Tibial nerve (tissue), 4 donors: ENCODE results near the gene CYGB.

Source experiments
- CTCF ChIP-seq, 5 experiments: fragments of 200-600 bp in 3 of 5; fragments of 450-650 bp in 2 of 5; sonication (generic) in 3 of 5; IDR thresholded peaks; one replicate each; pipeline ENCODE4 v1.5.1; 2016 to 2019; ENCODE audit warnings: antibody characterized with exemption in 5 of 5, mild to moderate bottlenecking in 3 of 5, moderate library complexity in 2 of 5
- EP300 ChIP-seq, 2 donors: sonication (generic); formaldehyde crosslinking; IDR thresholded peaks; one replicate each; pipeline ENCODE4 v1.6.1; 2017; ENCODE audit warnings: antibody characterized with exemption in 2 of 2, mild to moderate bottlenecking in 1 of 2
- POLR2A ChIP-seq, 2 donors: fragments of 450-650 bp; IDR thresholded peaks; one replicate each; pipeline ENCODE4 v1.6.1; 2017; ENCODE audit warnings: antibody characterized with exemption in 2 of 2, mild to moderate bottlenecking in 2 of 2, moderate library complexity in 2 of 2

GRCh38 chr17:76541739-76542454 lies 4.4 kb upstream of the CYGB start:
- TF ChIP-seq CTCF (IDR thresholded peaks at IDR 0.05) = no peak
- TF ChIP-seq EP300 (IDR thresholded peaks at IDR 0.05) = no peak
- TF ChIP-seq POLR2A (IDR thresholded peaks at IDR 0.05) = no peak
